Dermis blood vessel endothelial cell (primary cell): Measurements from ENCODE around the gene SLC2A6. TPM values are rescaled to one million over a fixed set of nuclear protein-coding genes. Genes with fewer than 3 reads are reported as not detected.

Source experiments
- DNase-seq: peaks from one replicate; pipeline ENCODE4 v3.0.0; 2010
- total RNA-seq: library from RNA; depleted of rRNA; stranded (reverse); fragments of >200 nt; gene quantifications from 2 replicates; pipeline ENCODE4 v1.2.3, GENCODE V29; 2014

SLC2A6 gene
- total RNA-seq, 1 donor from 2014 or later: 32.0 TPM

- no peak for DNase-seq
These were observed 36.8 kb upstream of the SLC2A6 start for GRCh38 chr9:133515615-133516255.

GRCh38 chr9:133515240-133515610, 36.3 kb upstream of the SLC2A6 start:
- DNase-seq: no peak

- no peak for DNase-seq
These were observed 35.8 kb upstream of the SLC2A6 start for GRCh38 chr9:133514460-133515239.

GRCh38 chr9:133513214-133514100, 34.6 kb upstream of the SLC2A6 start:
- no peak for DNase-seq

GRCh38 chr9:133512253-133513213, 33.6 kb upstream of the SLC2A6 start:
- no peak for DNase-seq

- no peak for DNase-seq
These were observed 32.7 kb upstream of the SLC2A6 start for GRCh38 chr9:133511607-133512006.

- no peak for DNase-seq
These were observed 32.1 kb upstream of the SLC2A6 start for GRCh38 chr9:133510926-133511505.

GRCh38 chr9:133509179-133510083, 30.5 kb upstream of the SLC2A6 start:
- peak; percentile 5 for DNase-seq

- DNase-seq: no peak
These were observed 29.1 kb upstream of the SLC2A6 start for GRCh38 chr9:133508046-133508445.

GRCh38 chr9:133507246-133507965, 28.5 kb upstream of the SLC2A6 start:
- no peak for DNase-seq

- no peak for DNase-seq
These were observed 27.7 kb upstream of the SLC2A6 start for GRCh38 chr9:133506653-133507038.

GRCh38 chr9:133505901-133506652, 27.2 kb upstream of the SLC2A6 start:
- no peak for DNase-seq

GRCh38 chr9:133505186-133505830, 26.4 kb upstream of the SLC2A6 start:
- no peak for DNase-seq

- no peak for DNase-seq
These were observed 23.2 kb upstream of the SLC2A6 start for GRCh38 chr9:133502112-133502511.

- no peak for DNase-seq
These were observed 21.0 kb upstream of the SLC2A6 start for GRCh38 chr9:133499892-133500270.

- DNase-seq: no peak
These were observed 20.4 kb upstream of the SLC2A6 start for GRCh38 chr9:133499132-133499891.

- no peak for DNase-seq
These were observed 18.3 kb upstream of the SLC2A6 start for GRCh38 chr9:133496861-133497842.
